Osteoblast (primary cell): ENCODE measurements around the gene PSTPIP2. TPM values are rescaled to one million over a fixed set of nuclear protein-coding genes. Genes with fewer than 3 reads are reported as not detected.
"Not testable (repeated sequence)": the region's sequence is repeated elsewhere in the genome, so short reads cannot be mapped to it uniquely, and the experiment has no call there.

ENCODE experiments used
- DNase-seq: peaks from one replicate; pipeline ENCODE4 v3.0.0; 2011; ENCODE audit warnings: low spot score, mixed read lengths; ENCODE audit not compliant: insufficient read length; ENCODE audit errors: missing footprints
- H2AFZ ChIP-seq: 2 replicates; pipeline ENCODE4 v1.6.0; 2011; ENCODE audit warnings: mild to moderate bottlenecking, low read length
- H3K27ac ChIP-seq: 2 replicates; pipeline ENCODE4 v1.5.1; 2011; ENCODE audit warnings: mild to moderate bottlenecking, low read depth, low read length, moderate library complexity
- H3K27me3 ChIP-seq: 2 replicates; pipeline ENCODE4 v1.6.0; 2012; ENCODE audit warnings: mild to moderate bottlenecking, control low read depth, inconsistent platforms, low read length, moderate library complexity; ENCODE audit not compliant: insufficient read depth
- H3K36me3 ChIP-seq: 2 replicates; pipeline ENCODE4 v1.5.1; 2011; ENCODE audit warnings: mild to moderate bottlenecking, low read length, control low read depth, moderate library complexity; ENCODE audit not compliant: insufficient read depth
- H3K4me1 ChIP-seq: 2 replicates; pipeline ENCODE4 v1.5.1; 2011; ENCODE audit warnings: mild to moderate bottlenecking, low read length, control low read depth, moderate library complexity; ENCODE audit not compliant: insufficient read depth
- H3K4me2 ChIP-seq: 2 replicates; pipeline ENCODE4 v1.6.0; 2011; ENCODE audit warnings: mild to moderate bottlenecking, low read length; ENCODE audit not compliant: insufficient read depth
- H3K4me3 ChIP-seq: fragments of 200-600 bp; sonication (generic); 3 replicates; pipeline ENCODE4 v1.5.1; 2012; ENCODE audit warnings: mild to moderate bottlenecking, low read length, inconsistent platforms; ENCODE audit not compliant: insufficient read depth
- H3K79me2 ChIP-seq: 2 replicates; pipeline ENCODE4 v1.6.0; 2012; ENCODE audit warnings: mild to moderate bottlenecking, low read length, control low read depth, inconsistent platforms; ENCODE audit not compliant: insufficient read depth
- H3K9me3 ChIP-seq: 2 replicates; pipeline ENCODE4 v1.5.1; 2011; ENCODE audit warnings: low read depth, low read length, control low read depth
- H4K20me1 ChIP-seq: 2 replicates; pipeline ENCODE4 v1.6.0; 2012; ENCODE audit warnings: mild to moderate bottlenecking, low read length, control low read depth; ENCODE audit not compliant: insufficient read depth
- total RNA-seq: library from RNA; depleted of rRNA; stranded (reverse); fragments of >200 nt; gene quantifications from 2 replicates; pipeline ENCODE4 v1.2.3, GENCODE V29; 2012
- TF ChIP-seq, protein P1 (sequence below): IDR thresholded peaks from 2 replicates; pipeline ENCODE4 v1.5.1; 2011; ENCODE audit warnings: mild to moderate bottlenecking, low read depth, low read length, moderate library complexity; ENCODE audit errors: extremely low read depth

Gene PSTPIP2
- total RNA-seq, 1 donor = 5.8 TPM

DNA sequence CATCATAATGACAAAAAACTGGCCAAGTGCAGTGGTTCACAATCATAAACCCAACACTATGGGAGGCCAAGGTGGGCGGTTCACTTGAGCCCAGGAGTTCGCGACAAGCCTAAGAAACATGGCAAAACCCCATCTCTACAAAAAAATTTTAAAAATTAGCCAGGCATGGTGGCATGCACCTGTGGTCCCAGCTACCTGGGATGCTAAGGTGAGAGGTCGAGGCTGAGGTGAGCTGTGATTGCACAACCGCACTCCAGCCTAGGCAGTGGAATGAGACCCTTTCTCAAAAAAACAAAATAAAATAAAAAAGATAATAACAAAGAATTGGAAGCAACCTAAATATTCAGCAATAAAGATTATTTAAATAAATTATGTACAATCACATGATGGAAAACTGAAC is 21.8 kb downstream of the PSTPIP2 start:
- H3K9me3 ChIP-seq = no peaks in the 10 kb centered on the region
- no peak overlapping the region for H3K27ac ChIP-seq
- H3K4me1 ChIP-seq = peaks cover 21% of the 10 kb centered on the region
- H3K79me2 ChIP-seq = peaks cover 11% of the 10 kb centered on the region
- H4K20me1 ChIP-seq = peaks cover 2% of the 10 kb centered on the region
- TF ChIP-seq, protein P1, sequence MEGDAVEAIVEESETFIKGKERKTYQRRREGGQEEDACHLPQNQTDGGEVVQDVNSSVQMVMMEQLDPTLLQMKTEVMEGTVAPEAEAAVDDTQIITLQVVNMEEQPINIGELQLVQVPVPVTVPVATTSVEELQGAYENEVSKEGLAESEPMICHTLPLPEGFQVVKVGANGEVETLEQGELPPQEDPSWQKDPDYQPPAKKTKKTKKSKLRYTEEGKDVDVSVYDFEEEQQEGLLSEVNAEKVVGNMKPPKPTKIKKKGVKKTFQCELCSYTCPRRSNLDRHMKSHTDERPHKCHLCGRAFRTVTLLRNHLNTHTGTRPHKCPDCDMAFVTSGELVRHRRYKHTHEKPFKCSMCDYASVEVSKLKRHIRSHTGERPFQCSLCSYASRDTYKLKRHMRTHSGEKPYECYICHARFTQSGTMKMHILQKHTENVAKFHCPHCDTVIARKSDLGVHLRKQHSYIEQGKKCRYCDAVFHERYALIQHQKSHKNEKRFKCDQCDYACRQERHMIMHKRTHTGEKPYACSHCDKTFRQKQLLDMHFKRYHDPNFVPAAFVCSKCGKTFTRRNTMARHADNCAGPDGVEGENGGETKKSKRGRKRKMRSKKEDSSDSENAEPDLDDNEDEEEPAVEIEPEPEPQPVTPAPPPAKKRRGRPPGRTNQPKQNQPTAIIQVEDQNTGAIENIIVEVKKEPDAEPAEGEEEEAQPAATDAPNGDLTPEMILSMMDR = no peak
- no peaks in the 10 kb centered on the region for H3K27me3 ChIP-seq
- no peak overlapping the region for H3K4me2 ChIP-seq
- DNase-seq = no peak
- H3K36me3 ChIP-seq = no peaks in the 10 kb centered on the region
- no peak overlapping the region for H2AFZ ChIP-seq
- no peak overlapping the region for H3K4me3 ChIP-seq

DNA sequence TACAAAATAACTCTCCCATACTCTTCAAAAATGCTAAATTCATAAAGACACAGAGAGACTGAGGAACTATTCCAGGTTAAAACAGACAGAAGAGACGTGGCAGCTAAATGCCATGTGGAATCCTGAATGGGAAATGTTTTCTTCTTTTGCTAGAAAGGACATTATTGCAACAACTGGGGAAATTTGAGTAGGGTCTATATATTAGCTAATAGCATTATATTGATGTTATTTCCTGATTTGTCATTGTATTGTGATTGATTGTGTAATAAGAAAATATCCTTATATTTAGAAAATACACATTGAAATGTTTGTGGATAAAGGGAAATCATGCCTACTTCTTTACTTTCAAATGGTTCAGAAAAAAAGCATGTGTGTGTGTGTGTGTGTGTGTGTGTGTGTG is 23.4 kb downstream of the PSTPIP2 start:
- DNase-seq = no peak

DNA sequence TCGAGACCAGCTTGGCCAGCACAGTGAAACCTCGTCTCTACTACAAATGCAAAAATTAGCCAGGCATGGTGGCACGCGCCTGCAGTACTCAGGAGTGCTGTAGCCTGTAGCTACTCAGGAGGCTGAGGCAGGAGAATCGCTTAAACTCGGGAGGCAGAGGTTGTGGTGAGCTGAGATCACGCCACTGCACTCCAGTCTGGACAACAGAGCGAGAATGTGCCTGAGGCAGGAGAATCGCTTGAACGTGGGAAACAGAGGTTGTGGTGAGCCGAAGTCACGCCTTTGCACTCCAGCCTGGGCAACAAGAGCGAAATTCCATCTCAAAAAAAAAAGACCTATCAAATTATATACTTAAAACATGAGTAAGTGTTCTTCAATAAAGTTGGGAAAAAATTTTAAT is 24.7 kb downstream of the PSTPIP2 start:
- H3K4me3 ChIP-seq, H3K36me3 ChIP-seq, H3K79me2 ChIP-seq, H3K27me3 ChIP-seq, H3K9me3 ChIP-seq, H3K27ac ChIP-seq, H4K20me1 ChIP-seq, H2AFZ ChIP-seq, DNase-seq, H3K4me2 ChIP-seq: not testable (repeated sequence)
- H3K4me1 ChIP-seq = peaks cover 18% of the 10 kb centered on the region

More for the DNA sequence above, 23.4 kb downstream of the PSTPIP2 start:
- TF ChIP-seq, protein P1 = no peak
- no peaks in the 10 kb centered on the region for H3K36me3 ChIP-seq
- H3K9me3 ChIP-seq = no peaks in the 10 kb centered on the region
- no peak overlapping the region for H3K4me2 ChIP-seq
- peaks cover 10% of the 10 kb centered on the region for H3K79me2 ChIP-seq
- H4K20me1 ChIP-seq = peaks cover 2% of the 10 kb centered on the region
- no peak overlapping the region for H3K27ac ChIP-seq
- H3K27me3 ChIP-seq = no peaks in the 10 kb centered on the region
- peaks cover 20% of the 10 kb centered on the region for H3K4me1 ChIP-seq
- H2AFZ ChIP-seq = no peak overlapping the region
- H3K4me3 ChIP-seq = no peak overlapping the region

DNA sequence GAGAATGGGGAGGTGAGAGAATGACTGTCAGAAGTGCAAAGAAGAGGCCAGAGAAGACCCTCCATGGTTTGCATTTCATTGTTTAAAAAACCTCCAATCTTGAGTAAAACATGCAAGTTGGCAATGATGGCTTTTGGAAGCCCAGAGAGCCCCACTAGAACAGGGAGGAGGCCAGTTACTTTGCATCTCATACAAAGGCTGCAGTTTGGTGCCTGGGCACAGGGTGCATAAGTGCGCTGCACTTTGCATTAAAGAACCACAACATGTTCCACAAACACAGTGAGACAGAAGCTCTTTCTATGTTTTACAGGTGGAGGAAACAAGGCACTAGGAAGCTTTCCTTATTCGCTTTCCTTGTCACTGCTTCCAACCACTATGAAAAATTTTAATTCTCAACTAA is 25.4 kb downstream of the PSTPIP2 start:
- no peak overlapping the region for H3K4me3 ChIP-seq
- no peaks in the 10 kb centered on the region for H3K27me3 ChIP-seq
- peaks cover 13% of the 10 kb centered on the region for H3K4me1 ChIP-seq
- H3K4me2 ChIP-seq = no peak overlapping the region
- peaks cover 2% of the 10 kb centered on the region for H4K20me1 ChIP-seq
- no peak for DNase-seq
- no peaks in the 10 kb centered on the region for H3K9me3 ChIP-seq
- TF ChIP-seq, protein P1 = no peak
- H2AFZ ChIP-seq = no peak overlapping the region
- H3K36me3 ChIP-seq = no peaks in the 10 kb centered on the region
- H3K79me2 ChIP-seq = peaks cover 8% of the 10 kb centered on the region
- no peak overlapping the region for H3K27ac ChIP-seq
